Measurements from ENCODE around the gene MACROD2.
"Not testable (repeated sequence)": the region's sequence is repeated elsewhere in the genome, so short reads cannot be mapped to it uniquely, and the experiment has no call there.

The MACROD2 gene

GRCh38 chr20:14193443-14193842 is 198.1 kb downstream of the MACROD2 start:
- no peak for DNase-seq (ENCODE audit: low read depth in 2 of 2)

GRCh38 chr20:14193885-14194284 is 198.6 kb downstream of the MACROD2 start:
- no peak for DNase-seq (ENCODE audit: low read depth in 2 of 2)

GRCh38 chr20:14197097-14197496 is 201.8 kb downstream of the MACROD2 start:
- no peak for DNase-seq (ENCODE audit: low read depth in 2 of 2)

GRCh38 chr20:14198416-14198815 is 203.1 kb downstream of the MACROD2 start:
- no peak for DNase-seq (ENCODE audit: low read depth in 2 of 2)

GRCh38 chr20:14199111-14199510 is 203.8 kb downstream of the MACROD2 start:
- no peak for DNase-seq (ENCODE audit: low read depth in 2 of 2)

GRCh38 chr20:14203657-14204056 is 208.3 kb downstream of the MACROD2 start:
- no peak for DNase-seq (ENCODE audit: low read depth in 2 of 2)

GRCh38 chr20:14207591-14207990 is 212.3 kb downstream of the MACROD2 start:
- DNase-seq (ENCODE audit: low read depth in 2 of 2): no peak

- DNase-seq (ENCODE audit: low read depth in 2 of 2): no peak
Observed at GRCh38 chr20:14208956-14209355, 213.6 kb downstream of the MACROD2 start.

- DNase-seq (ENCODE audit: low read depth in 2 of 2): no peak
Observed at GRCh38 chr20:14210146-14210545, 214.8 kb downstream of the MACROD2 start.

GRCh38 chr20:14214046-14214445 is 218.7 kb downstream of the MACROD2 start:
- no peak for DNase-seq (ENCODE audit: low read depth in 2 of 2)

GRCh38 chr20:14215880-14216279 is 220.6 kb downstream of the MACROD2 start:
- not testable (repeated sequence) for DNase-seq (ENCODE audit: low read depth in 2 of 2)

GRCh38 chr20:14219801-14220461 is 224.6 kb downstream of the MACROD2 start:
- no peak for DNase-seq (ENCODE audit: low read depth in 2 of 2)

GRCh38 chr20:14220986-14221385 is 225.7 kb downstream of the MACROD2 start:
- DNase-seq (ENCODE audit: low read depth in 2 of 2): no peak

GRCh38 chr20:14223806-14224205 is 228.5 kb downstream of the MACROD2 start:
- DNase-seq (ENCODE audit: low read depth in 2 of 2): no peak

- not testable (repeated sequence) for DNase-seq (ENCODE audit: low read depth in 2 of 2)
Observed at GRCh38 chr20:14226051-14227049, 231.0 kb downstream of the MACROD2 start.

- no peak for DNase-seq (ENCODE audit: low read depth in 2 of 2)
Observed at GRCh38 chr20:14232650-14233049, 237.3 kb downstream of the MACROD2 start.

GRCh38 chr20:14234666-14235295 is 239.5 kb downstream of the MACROD2 start:
- DNase-seq (ENCODE audit: low read depth in 2 of 2): no peak

- DNase-seq (ENCODE audit: low read depth in 2 of 2): no peak
Observed at GRCh38 chr20:14235355-14235754, 240.0 kb downstream of the MACROD2 start.

- no peak for DNase-seq (ENCODE audit: low read depth in 2 of 2)
Observed at GRCh38 chr20:14245368-14245970, 250.2 kb downstream of the MACROD2 start.

- no peak for DNase-seq (ENCODE audit: low read depth in 2 of 2)
Observed at GRCh38 chr20:14259689-14260088, 264.4 kb downstream of the MACROD2 start.

- no peak for DNase-seq (ENCODE audit: low read depth in 2 of 2)
Observed at GRCh38 chr20:14260367-14260766, 265.1 kb downstream of the MACROD2 start.

GRCh38 chr20:14264869-14265268 is 269.6 kb downstream of the MACROD2 start:
- DNase-seq (ENCODE audit: low read depth in 2 of 2): no peak

Data from stimulated activated CD4-positive, alpha-beta T cell treated with anti-CD3 and anti-CD28 coated beads, Interleukin-1b, Interleukin-23, amount 100 ng/mL, for 1 hour (primary cell).